Astrocyte (in vitro differentiated cells and primary cell): Measurements from ENCODE around the gene MAEA.

Experiments used
- EZH2 ChIP-seq: IDR thresholded peaks from 2 replicates; pipeline ENCODE4 v1.6.1; 2012; ENCODE audit warnings: mild to moderate bottlenecking, low read length, inconsistent platforms; ENCODE audit not compliant: insufficient read depth
- TF ChIP-seq, protein P1 (sequence below): IDR thresholded peaks from 2 replicates; pipeline ENCODE4 v1.5.1; 2011; ENCODE audit warnings: low read depth, mild to moderate bottlenecking, inconsistent platforms, low read length, moderate library complexity; ENCODE audit not compliant: insufficient read depth

- TF ChIP-seq, protein P1, sequence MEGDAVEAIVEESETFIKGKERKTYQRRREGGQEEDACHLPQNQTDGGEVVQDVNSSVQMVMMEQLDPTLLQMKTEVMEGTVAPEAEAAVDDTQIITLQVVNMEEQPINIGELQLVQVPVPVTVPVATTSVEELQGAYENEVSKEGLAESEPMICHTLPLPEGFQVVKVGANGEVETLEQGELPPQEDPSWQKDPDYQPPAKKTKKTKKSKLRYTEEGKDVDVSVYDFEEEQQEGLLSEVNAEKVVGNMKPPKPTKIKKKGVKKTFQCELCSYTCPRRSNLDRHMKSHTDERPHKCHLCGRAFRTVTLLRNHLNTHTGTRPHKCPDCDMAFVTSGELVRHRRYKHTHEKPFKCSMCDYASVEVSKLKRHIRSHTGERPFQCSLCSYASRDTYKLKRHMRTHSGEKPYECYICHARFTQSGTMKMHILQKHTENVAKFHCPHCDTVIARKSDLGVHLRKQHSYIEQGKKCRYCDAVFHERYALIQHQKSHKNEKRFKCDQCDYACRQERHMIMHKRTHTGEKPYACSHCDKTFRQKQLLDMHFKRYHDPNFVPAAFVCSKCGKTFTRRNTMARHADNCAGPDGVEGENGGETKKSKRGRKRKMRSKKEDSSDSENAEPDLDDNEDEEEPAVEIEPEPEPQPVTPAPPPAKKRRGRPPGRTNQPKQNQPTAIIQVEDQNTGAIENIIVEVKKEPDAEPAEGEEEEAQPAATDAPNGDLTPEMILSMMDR = no peak
- no peak for TF ChIP-seq EZH2
Measured at GRCh38 chr4:1382776-1383727, 93.4 kb downstream of the MAEA start.
